Transverse colon (tissue), 4 donors: ENCODE results near the gene TPD52L1. TPM values are rescaled to one million over a fixed set of nuclear protein-coding genes. Genes with fewer than 3 reads are reported as not detected.
A peak's percentile ranks its signal among the peaks of the same experiment; 100 is the strongest.

Experiments
- DNase-seq: peaks from one replicate; pipeline ENCODE4 v3.0.0-alpha.2; 2019
- H3K27ac ChIP-seq, 4 donors: fragments of 200-600 bp; sonication (generic); 2 replicates each; pipeline ENCODE4 v1.5.1; 2016 to 2018; ENCODE audit warnings: inconsistent platforms in 4 of 4
- H3K27me3 ChIP-seq: fragments of 200-600 bp; sonication (generic); 2 replicates; pipeline ENCODE4 v1.5.1; 2017; ENCODE audit warnings: inconsistent platforms
- H3K36me3 ChIP-seq, 4 donors: fragments of 200-600 bp; sonication (generic); 2 replicates each; pipeline ENCODE4 v1.5.1; 2017 to 2019; ENCODE audit warnings: inconsistent platforms in 4 of 4
- H3K4me1 ChIP-seq, 4 donors: fragments of 200-600 bp; sonication (generic); 2 replicates each; pipeline ENCODE4 v1.5.1; 2017 to 2020; ENCODE audit warnings: inconsistent platforms in 4 of 4
- H3K4me3 ChIP-seq, 4 donors: fragments of 200-600 bp; sonication (generic); 1 replicate in 1 of 4; 2 replicates in 3 of 4; pipeline versions ENCODE4 v1.5.1 to v1.6.1; 2017 to 2019; ENCODE audit warnings: inconsistent platforms in 4 of 4
- H3K9me3 ChIP-seq, 2 donors: fragments of 200-600 bp; sonication (generic); 2 replicates each; pipeline ENCODE4 v1.5.1; 2017 to 2019; ENCODE audit warnings: inconsistent platforms in 2 of 2
- CTCF ChIP-seq, 5 experiments: fragments of 200-600 bp in 3 of 5; fragments of 450-650 bp in 2 of 5; sonication (generic) in 3 of 5; IDR thresholded peaks; 1 replicate in 2 of 5; 2 replicates in 3 of 5; pipeline ENCODE4 v1.5.1; 2016 to 2017; ENCODE audit warnings: antibody characterized with exemption in 5 of 5, inconsistent platforms in 3 of 5, mild to moderate bottlenecking in 2 of 5, moderate library complexity in 1 of 5
- EP300 ChIP-seq: sonication (generic); formaldehyde crosslinking; IDR thresholded peaks from one replicate; pipeline ENCODE4 v1.6.1; 2017; ENCODE audit warnings: antibody characterized with exemption, low read depth
- POLR2A ChIP-seq: fragments of 450-650 bp; IDR thresholded peaks from one replicate; pipeline ENCODE4 v1.6.1; 2016; ENCODE audit warnings: antibody characterized with exemption, mild to moderate bottlenecking, moderate library complexity
- POLR2AphosphoS5 ChIP-seq, 3 donors: sonication (generic); formaldehyde crosslinking; IDR thresholded peaks; one replicate each; pipeline ENCODE4 v1.6.1; 2016; ENCODE audit warnings: antibody characterized with exemption in 3 of 3
- WGBS, 2 donors: methylation state at CpG; one replicate each; pipeline ENCODE4 v1.1.5; 2018; ENCODE audit warnings: low coverage in 1 of 2; 5-methylcytosine and 5-hydroxymethylcytosine counted together
- in situ Hi-C, 4 donors: fragments of 200-750 bp; cut with MboI; loops; one replicate each; pipeline versions ENCODE4 v1.15.0 to v1.15.1; 2017; ENCODE audit warnings: low sequenced_read_pairs in 3 of 4, low pct_ligation_motif_present in 1 of 4, low pct_unique_long_range_greater_than_20kb in 1 of 4
- intact Hi-C: fragments of 100-400 bp; cut with DNase I; formaldehyde crosslinking; loops from one replicate; pipeline ENCODE4 v1.15.1; 2023; ENCODE audit warnings: low total_unique reads
- total RNA-seq, 4 donors: library from RNA; depleted of rRNA; stranded (reverse); fragments of >200 nt; gene quantifications; one replicate each; pipeline ENCODE4 v1.1.0, GENCODE V29; 2016

TPD52L1 gene, protein sequence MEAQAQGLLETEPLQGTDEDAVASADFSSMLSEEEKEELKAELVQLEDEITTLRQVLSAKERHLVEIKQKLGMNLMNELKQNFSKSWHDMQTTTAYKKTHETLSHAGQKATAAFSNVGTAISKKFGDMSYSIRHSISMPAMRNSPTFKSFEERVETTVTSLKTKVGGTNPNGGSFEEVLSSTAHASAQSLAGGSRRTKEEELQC
- total RNA-seq = 10 to 100 TPM in 3 of 4 donors, 1 to 10 TPM in 1; 2.6 to 96.5 (median 25.2) TPM

- peaks cover 0 to 17% (median 11%) of the 10 kb centered on the region in 4 donors for H3K4me1 ChIP-seq
- peaks cover 16% of the 10 kb centered on the region for H3K27me3 ChIP-seq
- peak; percentile 81 for DNase-seq
- 0% methylated on average over 3 to 39 of the region's 47 CpGs for WGBS, 2 donors
- H3K4me3 ChIP-seq = peak within 1 kb of the TSS; percentile 49 to 63 (median 57)
- peak within 1 kb of the TSS; percentile 61 to 75 (median 66) for H3K27ac ChIP-seq
- TF ChIP-seq CTCF (IDR thresholded peaks at IDR 0.05) (peak; percentile 69 to 85 (median 81)), EP300 (no peak), POLR2AphosphoS5 (IDR thresholded peaks at IDR 0.05) (peak in 2 of 3 donors; percentile 25 to 35)
- no peaks in the 10 kb centered on the region for H3K9me3 ChIP-seq
- H3K36me3 ChIP-seq = no peaks in the 10 kb centered on the region
- in situ Hi-C loops = loop anchor here in 3 of 4 donors (10.0 to 25.0 kb wide), 2 partner anchors 609 to 611 kb away; no protein-coding TSS in a partner anchor
- intact Hi-C loops = no loop called here
These were observed at the start of gene TPD52L1 for GRCh38 chr6:125153391-125154117. Gene TPD52L1 (plus strand): TSS chr6:125153773. CDS start chr6:125153952, 179 bp downstream.

DNA sequence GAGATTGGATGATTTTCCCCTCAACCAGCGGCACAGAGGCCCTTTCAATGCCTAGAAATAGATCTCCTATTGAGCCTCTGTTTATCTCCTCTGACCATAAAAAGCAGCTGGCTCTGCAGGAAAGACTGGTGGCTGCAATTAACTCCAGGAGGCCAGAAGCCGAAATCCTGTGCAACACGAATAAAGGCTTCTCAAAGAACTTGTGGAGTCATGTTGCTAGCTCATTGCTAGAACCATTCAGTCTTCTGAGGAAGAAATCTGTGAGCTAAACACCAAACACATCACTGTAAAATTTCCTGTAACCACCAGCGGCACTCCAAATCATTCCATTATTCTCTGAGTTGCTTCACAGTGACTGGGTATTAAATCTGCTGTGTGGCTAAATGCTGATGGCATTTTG is 49.1 kb upstream of the TPD52L1 start:
- 38 to 39% methylated on average over 1 to 4 of the region's 4 CpGs for WGBS, 2 donors
- no peaks in the 10 kb centered on the region for H3K27me3 ChIP-seq
- peak overlapping the region; percentile 18 to 71 (median 30) for H3K27ac ChIP-seq
- peaks cover 0 to 4% of the 10 kb centered on the region in 2 donors for H3K9me3 ChIP-seq
- H3K36me3 ChIP-seq = no peaks in the 10 kb centered on the region
- in situ Hi-C loops (no loop called here), intact Hi-C loops (no loop called here)
- peaks cover 0 to 9% (median 8%) of the 10 kb centered on the region in 4 donors for H3K4me1 ChIP-seq
- no peak for DNase-seq
- no peak overlapping the region for H3K4me3 ChIP-seq
- no peak for TF ChIP-seq EP300

- Histone ChIP-seq H3K4me3 (no peak overlapping the region), H3K9me3 (peaks cover 16 to 28% of the 10 kb centered on the region in 2 donors), H3K36me3 (no peaks in the 10 kb centered on the region), H3K4me1 (peaks cover 0 to 9% (median 6%) of the 10 kb centered on the region in 4 donors), H3K27ac (no peak overlapping the region), H3K27me3 (no peaks in the 10 kb centered on the region)
- in situ Hi-C loops (no loop called here), intact Hi-C loops (no loop called here)
- TF ChIP-seq CTCF (IDR thresholded peaks at IDR 0.05) (no peak), POLR2AphosphoS5 (IDR thresholded peaks at IDR 0.05) (no peak), EP300 (no peak), POLR2A (no peak)
- DNase-seq = no peak
- WGBS, 2 donors = 85 to 94% methylated on average over 5 of the region's 5 CpGs
These were observed 46.5 kb upstream of the TPD52L1 start for GRCh38 chr6:125107048-125107447.

DNA sequence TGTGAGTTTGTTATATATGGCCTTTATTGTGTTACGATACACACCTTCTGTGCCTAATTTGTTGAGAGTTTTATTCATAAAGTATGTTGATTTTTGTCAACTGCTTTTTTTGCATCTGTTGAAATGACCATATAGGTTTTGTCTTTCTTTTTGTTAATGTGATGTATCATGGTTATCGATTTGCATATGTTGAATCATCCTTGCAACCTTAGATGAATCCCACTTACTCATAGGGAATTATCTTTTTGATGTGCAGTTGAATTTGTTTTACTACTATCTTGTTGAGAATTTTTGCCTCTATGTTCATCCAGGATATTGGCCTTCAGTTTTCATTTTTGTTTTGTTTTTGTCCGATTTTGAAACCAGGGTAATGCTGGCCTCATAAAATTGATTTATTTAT is 45.7 kb upstream of the TPD52L1 start:
- no peak overlapping the region for H3K27ac ChIP-seq
- H3K4me1 ChIP-seq = peaks cover 0 to 9% (median 6%) of the 10 kb centered on the region in 4 donors
- DNase-seq = no peak
- H3K4me3 ChIP-seq = no peak overlapping the region
- WGBS, 2 donors = 87 to 89% methylated on average over 3 of the region's 3 CpGs
- no peaks in the 10 kb centered on the region for H3K27me3 ChIP-seq
- peaks cover 17 to 28% of the 10 kb centered on the region in 2 donors for H3K9me3 ChIP-seq
- in situ Hi-C loops (no loop called here), intact Hi-C loops (no loop called here)
- TF ChIP-seq EP300 (no peak), POLR2AphosphoS5 (IDR thresholded peaks at IDR 0.05) (no peak), POLR2A (no peak), CTCF (IDR thresholded peaks at IDR 0.05) (no peak)
- no peaks in the 10 kb centered on the region for H3K36me3 ChIP-seq
